Smooth muscle cell (in vitro differentiated cells): ENCODE results near the gene BIRC5. TPM values are rescaled to one million over a fixed set of nuclear protein-coding genes. Genes with fewer than 3 reads are reported as not detected.
A peak's percentile ranks its signal among the peaks of the same experiment; 100 is the strongest.

Experiments used
- DNase-seq: peaks from one replicate; lab custom pipeline; 2025; ENCODE audit not compliant: unreplicated experiment; lab: John Stamatoyannopoulos, UW
- H2AFZ ChIP-seq: fragments of 200-600 bp; sonication (generic); 2 replicates; pipeline ENCODE4 v1.6.0; 2016; ENCODE audit warnings: antibody characterized with exemption, low read depth, mild to moderate bottlenecking
- H3F3A ChIP-seq: fragments of 200-600 bp; sonication (generic); 2 replicates; pipeline ENCODE4 v1.6.0; 2017; ENCODE audit warnings: antibody characterized with exemption, low read depth
- H3K27ac ChIP-seq: fragments of 200-600 bp; sonication (generic); 2 replicates; pipeline ENCODE4 v1.5.1; 2016; ENCODE audit warnings: low read depth, mild to moderate bottlenecking
- H3K27me3 ChIP-seq: fragments of 200-600 bp; sonication (generic); 2 replicates; pipeline ENCODE4 v1.6.1; 2016; ENCODE audit warnings: low read depth, mild to moderate bottlenecking
- H3K36me3 ChIP-seq: fragments of 200-600 bp; sonication (generic); 2 replicates; pipeline ENCODE4 v1.5.1; 2016; ENCODE audit warnings: low read depth
- H3K4me1 ChIP-seq: fragments of 200-600 bp; sonication (generic); 2 replicates; pipeline ENCODE4 v1.5.1; 2016; ENCODE audit warnings: low read depth
- H3K4me2 ChIP-seq: fragments of 200-600 bp; sonication (generic); 2 replicates; pipeline ENCODE4 v1.6.0; 2016; ENCODE audit warnings: mild to moderate bottlenecking
- H3K4me3 ChIP-seq: fragments of 200-600 bp; sonication (generic); 2 replicates; pipeline ENCODE4 v1.5.1; 2016; ENCODE audit warnings: mild to moderate bottlenecking
- H3K79me2 ChIP-seq: fragments of 200-600 bp; sonication (generic); 2 replicates; pipeline ENCODE4 v1.6.0; 2016; ENCODE audit warnings: low read depth, mild to moderate bottlenecking
- H3K9ac ChIP-seq: fragments of 200-600 bp; sonication (generic); 2 replicates; pipeline ENCODE4 v1.6.0; 2016; ENCODE audit warnings: low read depth
- H3K9me3 ChIP-seq: fragments of 200-600 bp; sonication (generic); replicated peaks from 2 replicates; pipeline ENCODE4 v1.5.1; 2016; ENCODE audit warnings: low read depth
- H4K20me1 ChIP-seq: fragments of 200-600 bp; sonication (generic); 2 replicates; pipeline ENCODE4 v1.6.0; 2016; ENCODE audit warnings: low read depth
- CTCF ChIP-seq: fragments of 200-600 bp; sonication (generic); IDR thresholded peaks from 2 replicates; pipeline ENCODE4 v1.5.1; 2017; ENCODE audit warnings: borderline replicate concordance, mild to moderate bottlenecking, antibody characterized with exemption; ENCODE audit not compliant: insufficient read depth, poor library complexity, severe bottlenecking
- WGBS: methylation state at CpG from one replicate; pipeline ENCODE4 v1.1.7; 2016; ENCODE audit warnings: low lambda C conversion rate; 5-methylcytosine and 5-hydroxymethylcytosine counted together
- polyA plus RNA-seq: library from polyadenylated mRNA; unstranded; fragments of >200 nt; fragmentation: Nextera tagmentation; extraction: Ambion mirVana; gene quantifications from 2 replicates; pipeline ENCODE4 v1.2.1, GENCODE V29; 2016
- total RNA-seq: library from RNA; depleted of rRNA; stranded (reverse); fragments of >200 nt; gene quantifications from 2 replicates; pipeline ENCODE4 v1.2.3, GENCODE V29; 2014

The BIRC5 gene
- total and polyA plus RNA-seq, 2 experiments from 2014 or later = 7.7 to 15.6 TPM

GRCh38 chr17:78266771-78267170 lies 52.7 kb downstream of the BIRC5 start:
- 84% methylated on average over 7 of the region's 9 CpGs for WGBS
- no peaks in the 10 kb centered on the region for H3K27me3 ChIP-seq
- peaks cover 42% of the 10 kb centered on the region for H3K4me1 ChIP-seq
- no peak for DNase-seq
- H4K20me1 ChIP-seq = no peaks in the 10 kb centered on the region
- H3K79me2 ChIP-seq = peaks cover 6% of the 10 kb centered on the region
- H3F3A ChIP-seq = peaks cover 4% of the 10 kb centered on the region
- H3K4me3 ChIP-seq = no peak overlapping the region
- no peak overlapping the region for H3K9ac ChIP-seq
- H3K4me2 ChIP-seq = peak overlapping the region; percentile 87
- TF ChIP-seq CTCF = no peak
- H3K36me3 ChIP-seq = no peaks in the 10 kb centered on the region
- H2AFZ ChIP-seq = no peak overlapping the region
- no peaks in the 10 kb centered on the region for H3K9me3 ChIP-seq
- peak overlapping the region; percentile 38 for H3K27ac ChIP-seq

DNA sequence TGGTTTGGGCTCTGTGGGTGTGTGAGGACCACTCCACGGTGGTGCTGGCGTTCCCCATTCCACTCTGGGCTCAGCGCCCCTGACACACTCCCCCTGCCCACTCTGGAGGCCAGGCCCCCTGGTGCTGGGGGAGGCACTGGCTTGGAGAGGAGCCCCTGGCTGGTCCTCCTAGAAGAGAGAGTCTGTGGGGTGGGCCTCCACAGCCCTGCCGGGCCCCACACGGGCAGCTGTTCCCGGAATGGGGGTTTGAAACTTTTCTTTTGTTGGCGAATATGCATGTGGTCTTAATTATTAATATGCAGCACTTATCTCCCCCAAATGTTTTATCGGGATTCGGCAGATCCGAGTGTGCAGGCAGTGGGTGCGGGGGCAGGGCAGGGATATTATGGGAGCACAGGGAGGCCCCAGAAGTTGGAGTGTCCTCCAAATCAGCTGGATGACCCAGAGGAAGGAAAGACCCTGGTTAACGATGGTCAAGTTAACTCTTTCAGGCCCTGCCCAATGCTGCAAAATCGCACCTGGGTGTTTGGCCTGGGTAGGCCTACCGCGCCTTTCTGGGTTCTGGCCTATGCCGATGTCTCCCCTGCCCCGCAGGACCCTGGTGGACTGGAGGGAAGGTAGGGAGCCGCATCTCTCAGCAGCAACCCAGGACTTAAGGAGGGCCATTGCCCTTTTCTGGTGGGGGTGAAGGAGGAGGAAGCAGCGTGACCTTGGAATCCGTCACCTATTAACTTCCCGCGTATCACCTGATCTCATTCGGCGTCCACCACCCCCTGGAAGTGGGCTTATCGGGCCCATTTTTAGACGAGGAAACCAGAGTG lies 53.4 kb downstream of the BIRC5 start:
- H2AFZ ChIP-seq = peak overlapping the region; percentile 24
- peaks cover 6% of the 10 kb centered on the region for H3K79me2 ChIP-seq
- H3K4me3 ChIP-seq = no peak overlapping the region
- H3K9me3 ChIP-seq = no peaks in the 10 kb centered on the region
- DNase-seq = no peak
- H3K27ac ChIP-seq = peak overlapping the region; percentile 11
- peak overlapping the region; percentile 87 for H3K4me2 ChIP-seq
- 62% methylated on average over 26 of the region's 26 CpGs for WGBS
- no peak for TF ChIP-seq CTCF
- H3F3A ChIP-seq = peaks cover 4% of the 10 kb centered on the region
- H3K9ac ChIP-seq = no peak overlapping the region
- H3K27me3 ChIP-seq = no peaks in the 10 kb centered on the region
- H3K36me3 ChIP-seq = no peaks in the 10 kb centered on the region
- H3K4me1 ChIP-seq = peaks cover 42% of the 10 kb centered on the region
- H4K20me1 ChIP-seq = no peaks in the 10 kb centered on the region

DNA sequence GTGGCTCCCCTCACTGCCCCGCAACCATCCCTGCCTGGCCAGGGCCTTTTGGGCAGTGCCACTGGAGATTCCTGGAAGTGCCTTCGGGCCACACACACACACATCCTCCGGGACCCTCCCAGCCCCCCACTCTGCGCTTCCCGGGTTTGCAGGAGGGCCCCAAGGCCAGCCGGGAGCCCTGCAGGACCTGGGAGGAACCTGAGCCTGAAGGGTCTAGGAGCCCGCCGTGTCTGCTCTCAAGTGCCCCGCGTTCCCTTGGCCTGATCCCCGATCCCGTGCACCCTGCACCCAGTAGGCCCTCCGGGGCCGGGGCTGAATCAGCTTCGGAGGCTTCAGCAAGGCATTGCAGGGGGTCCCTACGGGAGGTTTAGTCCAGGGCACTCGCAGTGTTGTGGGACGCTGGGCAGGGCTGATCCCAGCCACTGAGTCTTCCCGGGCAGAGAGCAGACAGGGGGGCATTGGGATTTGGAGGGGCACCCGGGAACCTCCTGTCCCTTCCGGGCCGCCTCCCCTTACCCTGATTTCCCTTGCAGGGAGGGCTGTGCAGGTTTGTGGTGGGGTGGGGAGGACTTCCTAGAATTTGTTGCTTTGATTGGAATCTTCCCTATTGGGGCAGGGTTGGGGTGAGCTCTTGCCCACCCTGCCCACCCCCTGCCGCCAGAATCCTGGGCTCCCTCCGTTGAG lies 54.3 kb downstream of the BIRC5 start:
- no peaks in the 10 kb centered on the region for H3K27me3 ChIP-seq
- peak overlapping the region; percentile 87 for H3K4me2 ChIP-seq
- no peaks in the 10 kb centered on the region for H3K36me3 ChIP-seq
- H3K4me1 ChIP-seq = peaks cover 42% of the 10 kb centered on the region
- peaks cover 6% of the 10 kb centered on the region for H3K79me2 ChIP-seq
- no peaks in the 10 kb centered on the region for H4K20me1 ChIP-seq
- no peak for DNase-seq
- H3K4me3 ChIP-seq = peak overlapping the region; percentile 28
- H3K27ac ChIP-seq = peak overlapping the region; percentile 74
- peaks cover 4% of the 10 kb centered on the region for H3F3A ChIP-seq
- H3K9ac ChIP-seq = peak overlapping the region; percentile 54
- H2AFZ ChIP-seq = no peak overlapping the region
- TF ChIP-seq CTCF = no peak
- WGBS = 40% methylated on average over 24 of the region's 24 CpGs
- H3K9me3 ChIP-seq = no peaks in the 10 kb centered on the region
